A673 (cell line): ENCODE measurements around the gene INPP5A.

Source experiments
- EZH2 ChIP-seq: fragments of 200-600 bp; sonication (generic); IDR thresholded peaks from 2 replicates; pipeline ENCODE4 v1.6.1; 2017; ENCODE audit warnings: borderline replicate concordance, low read depth, mild to moderate bottlenecking, mixed read lengths, antibody characterized with exemption, low read length; ENCODE audit not compliant: poor library complexity, severe bottlenecking
- TF ChIP-seq, protein P1 (sequence below): fragments of 300-800, 200-600 bp; sonication (generic); conservative IDR thresholded peaks from 2 replicates; pipeline ENCODE4 v1.5.1; 2017; ENCODE audit warnings: low read depth, mild to moderate bottlenecking, antibody characterized with exemption, low read length, moderate library complexity, mixed read lengths

DNA sequence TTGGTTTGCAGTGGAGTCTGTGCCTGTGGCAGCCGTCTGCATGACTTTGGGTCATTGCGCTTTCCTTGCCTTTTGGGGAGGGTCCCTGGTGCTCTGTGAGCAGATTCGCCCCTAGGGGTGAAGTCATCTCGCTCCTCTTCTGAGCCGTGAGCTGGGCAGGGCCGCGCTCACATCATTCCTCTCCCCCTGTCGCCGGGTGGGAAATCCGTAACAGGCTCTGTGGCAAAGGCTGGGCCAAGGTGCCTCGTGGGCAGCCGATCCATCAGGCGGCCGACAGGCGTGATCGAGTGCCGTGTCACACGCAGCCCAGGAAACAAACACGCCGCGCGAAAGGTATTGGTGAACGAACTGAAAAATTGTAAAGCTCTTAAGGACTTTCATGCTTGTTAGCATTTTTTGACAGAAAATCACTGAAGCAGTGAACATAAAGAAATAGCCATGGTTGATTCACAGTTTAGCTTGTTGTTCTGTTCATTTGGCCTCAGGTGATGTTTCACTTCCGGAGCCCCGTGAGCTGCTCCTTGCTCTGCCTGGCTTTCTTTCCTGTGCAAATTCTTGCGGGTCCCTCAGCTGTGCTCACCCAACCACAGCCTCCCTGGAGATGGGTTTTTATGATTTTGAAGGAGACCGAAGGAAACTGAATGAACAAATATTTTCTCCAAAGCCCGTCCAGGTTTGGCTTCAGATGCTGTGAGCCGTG, 126.2 kb downstream of the INPP5A start:
- TF ChIP-seq, protein P1, sequence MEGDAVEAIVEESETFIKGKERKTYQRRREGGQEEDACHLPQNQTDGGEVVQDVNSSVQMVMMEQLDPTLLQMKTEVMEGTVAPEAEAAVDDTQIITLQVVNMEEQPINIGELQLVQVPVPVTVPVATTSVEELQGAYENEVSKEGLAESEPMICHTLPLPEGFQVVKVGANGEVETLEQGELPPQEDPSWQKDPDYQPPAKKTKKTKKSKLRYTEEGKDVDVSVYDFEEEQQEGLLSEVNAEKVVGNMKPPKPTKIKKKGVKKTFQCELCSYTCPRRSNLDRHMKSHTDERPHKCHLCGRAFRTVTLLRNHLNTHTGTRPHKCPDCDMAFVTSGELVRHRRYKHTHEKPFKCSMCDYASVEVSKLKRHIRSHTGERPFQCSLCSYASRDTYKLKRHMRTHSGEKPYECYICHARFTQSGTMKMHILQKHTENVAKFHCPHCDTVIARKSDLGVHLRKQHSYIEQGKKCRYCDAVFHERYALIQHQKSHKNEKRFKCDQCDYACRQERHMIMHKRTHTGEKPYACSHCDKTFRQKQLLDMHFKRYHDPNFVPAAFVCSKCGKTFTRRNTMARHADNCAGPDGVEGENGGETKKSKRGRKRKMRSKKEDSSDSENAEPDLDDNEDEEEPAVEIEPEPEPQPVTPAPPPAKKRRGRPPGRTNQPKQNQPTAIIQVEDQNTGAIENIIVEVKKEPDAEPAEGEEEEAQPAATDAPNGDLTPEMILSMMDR: no peak
- TF ChIP-seq EZH2: no peak
